Measurements from ENCODE around the gene RALGPS1. TPM values are rescaled to one million over a fixed set of nuclear protein-coding genes. Genes with fewer than 3 reads are reported as not detected.

The RALGPS1 gene
- polyA plus RNA-seq, 1 donor from 2014 or later, result 8.0 TPM

- peaks cover 0 to 3% (median 0%) of the 10 kb centered on the region in 3 donors for H3K4me1 Mint-ChIP-seq
- peaks cover 3% of the 10 kb centered on the region for H3K36me3 Mint-ChIP-seq
- no peaks in the 10 kb centered on the region for H3K27me3 Mint-ChIP-seq
- no peaks in the 10 kb centered on the region for H3K9me3 Mint-ChIP-seq
- no peak overlapping the region for H3K27ac Mint-ChIP-seq
- no peak overlapping the region for H3K4me3 Mint-ChIP-seq
These were observed 12.8 kb downstream of the RALGPS1 start for GRCh38 chr9:126927419-126927818.

GRCh38 chr9:126932871-126933321, 18.3 kb downstream of the RALGPS1 start:
- Mint-ChIP-seq H3K36me3 (peaks cover 1% of the 10 kb centered on the region), H3K27me3 (no peaks in the 10 kb centered on the region), H3K9me3 (no peaks in the 10 kb centered on the region), H3K4me3 (no peak overlapping the region), H3K4me1 (peaks cover 0 to 3% (median 2%) of the 10 kb centered on the region in 3 donors), H3K27ac (no peak overlapping the region)

GRCh38 chr9:126933334-126933980, 18.9 kb downstream of the RALGPS1 start:
- peaks cover 0 to 3% (median 2%) of the 10 kb centered on the region in 3 donors for H3K4me1 Mint-ChIP-seq
- H3K9me3 Mint-ChIP-seq, result no peaks in the 10 kb centered on the region
- no peaks in the 10 kb centered on the region for H3K27me3 Mint-ChIP-seq
- H3K36me3 Mint-ChIP-seq, result peaks cover 1% of the 10 kb centered on the region
- no peak overlapping the region for H3K27ac Mint-ChIP-seq
- H3K4me3 Mint-ChIP-seq, result no peak overlapping the region

- H3K4me3 Mint-ChIP-seq, result no peak overlapping the region
- H3K27ac Mint-ChIP-seq, result no peak overlapping the region
- no peaks in the 10 kb centered on the region for H3K27me3 Mint-ChIP-seq
- H3K4me1 Mint-ChIP-seq, result peaks cover 0 to 2% (median 0%) of the 10 kb centered on the region in 3 donors
- H3K9me3 Mint-ChIP-seq, result no peaks in the 10 kb centered on the region
- peaks cover 1% of the 10 kb centered on the region for H3K36me3 Mint-ChIP-seq
These were observed 19.9 kb downstream of the RALGPS1 start for GRCh38 chr9:126934441-126934840.

- Mint-ChIP-seq H3K27ac (no peak overlapping the region), H3K4me3 (no peak overlapping the region), H3K36me3 (peaks cover 1% of the 10 kb centered on the region), H3K27me3 (no peaks in the 10 kb centered on the region), H3K9me3 (no peaks in the 10 kb centered on the region), H3K4me1 (peaks cover 0 to 5% (median 2%) of the 10 kb centered on the region in 3 donors)
These were observed 21.0 kb downstream of the RALGPS1 start for GRCh38 chr9:126935630-126936029.

- no peak overlapping the region for H3K4me3 Mint-ChIP-seq
- no peak overlapping the region for H3K27ac Mint-ChIP-seq
- H3K36me3 Mint-ChIP-seq, result peaks cover 1% of the 10 kb centered on the region
These were observed 22.9 kb downstream of the RALGPS1 start for GRCh38 chr9:126937444-126937843.

GRCh38 chr9:126938327-126938726, 23.7 kb downstream of the RALGPS1 start:
- peaks cover 0 to 6% (median 4%) of the 10 kb centered on the region in 3 donors for H3K4me1 Mint-ChIP-seq
- H3K36me3 Mint-ChIP-seq, result no peaks in the 10 kb centered on the region
- no peak overlapping the region for H3K27ac Mint-ChIP-seq
- H3K9me3 Mint-ChIP-seq, result no peaks in the 10 kb centered on the region
- H3K27me3 Mint-ChIP-seq, result no peaks in the 10 kb centered on the region
- no peak overlapping the region for H3K4me3 Mint-ChIP-seq

More at GRCh38 chr9:126937444-126937843, 22.9 kb downstream of the RALGPS1 start:
- peaks cover 0 to 6% (median 4%) of the 10 kb centered on the region in 3 donors for H3K4me1 Mint-ChIP-seq
- H3K9me3 Mint-ChIP-seq, result no peaks in the 10 kb centered on the region
- H3K27me3 Mint-ChIP-seq, result no peaks in the 10 kb centered on the region

GRCh38 chr9:126939821-126940221, 25.2 kb downstream of the RALGPS1 start:
- H3K9me3 Mint-ChIP-seq, result no peaks in the 10 kb centered on the region

GRCh38 chr9:126942399-126942798, 27.8 kb downstream of the RALGPS1 start:
- Mint-ChIP-seq H3K27me3 (no peaks in the 10 kb centered on the region), H3K9me3 (no peaks in the 10 kb centered on the region), H3K27ac (no peak overlapping the region), H3K4me3 (no peak overlapping the region), H3K4me1 (peaks cover 4 to 7% (median 5%) of the 10 kb centered on the region in 3 donors), H3K36me3 (no peaks in the 10 kb centered on the region)

More at GRCh38 chr9:126939821-126940221, 25.2 kb downstream of the RALGPS1 start:
- peaks cover 0 to 6% (median 4%) of the 10 kb centered on the region in 3 donors for H3K4me1 Mint-ChIP-seq
- no peak overlapping the region for H3K27ac Mint-ChIP-seq
- no peaks in the 10 kb centered on the region for H3K27me3 Mint-ChIP-seq
- H3K36me3 Mint-ChIP-seq, result no peaks in the 10 kb centered on the region
- H3K4me3 Mint-ChIP-seq, result no peak overlapping the region

- no peaks in the 10 kb centered on the region for H3K9me3 Mint-ChIP-seq
- H3K27ac Mint-ChIP-seq, result no peak overlapping the region
- H3K4me1 Mint-ChIP-seq, result peaks cover under 1 to 5% (median 4%) of the 10 kb centered on the region in 3 donors
These were observed 31.1 kb downstream of the RALGPS1 start for GRCh38 chr9:126945682-126946081.

GRCh38 chr9:126947529-126947928, 32.9 kb downstream of the RALGPS1 start:
- Mint-ChIP-seq H3K9me3 (no peaks in the 10 kb centered on the region), H3K36me3 (no peaks in the 10 kb centered on the region), H3K4me3 (no peak overlapping the region), H3K27me3 (no peaks in the 10 kb centered on the region), H3K27ac (no peak overlapping the region), H3K4me1 (peaks cover 0 to 5% (median 3%) of the 10 kb centered on the region in 3 donors)

More at GRCh38 chr9:126945682-126946081, 31.1 kb downstream of the RALGPS1 start:
- no peaks in the 10 kb centered on the region for H3K36me3 Mint-ChIP-seq
- peak overlapping the region in 1 of 4 donors; percentile 74 for H3K4me3 Mint-ChIP-seq
- no peaks in the 10 kb centered on the region for H3K27me3 Mint-ChIP-seq

- Mint-ChIP-seq H3K27me3 (no peaks in the 10 kb centered on the region), H3K36me3 (peaks cover 1% of the 10 kb centered on the region), H3K4me1 (peaks cover 0 to 3% (median 3%) of the 10 kb centered on the region in 3 donors), H3K27ac (no peak overlapping the region), H3K9me3 (no peaks in the 10 kb centered on the region), H3K4me3 (no peak overlapping the region)
These were observed 37.8 kb downstream of the RALGPS1 start for GRCh38 chr9:126952205-126952977.

GRCh38 chr9:126953041-126953809, 38.6 kb downstream of the RALGPS1 start:
- no peaks in the 10 kb centered on the region for H3K9me3 Mint-ChIP-seq
- no peak overlapping the region for H3K27ac Mint-ChIP-seq
- H3K27me3 Mint-ChIP-seq, result no peaks in the 10 kb centered on the region
- H3K36me3 Mint-ChIP-seq, result peaks cover 1% of the 10 kb centered on the region
- H3K4me1 Mint-ChIP-seq, result peaks cover 0 to 3% (median 3%) of the 10 kb centered on the region in 3 donors
- no peak overlapping the region for H3K4me3 Mint-ChIP-seq

- no peaks in the 10 kb centered on the region for H3K27me3 Mint-ChIP-seq
- H3K36me3 Mint-ChIP-seq, result peaks cover 1% of the 10 kb centered on the region
- H3K27ac Mint-ChIP-seq, result no peak overlapping the region
- no peak overlapping the region for H3K4me3 Mint-ChIP-seq
- no peaks in the 10 kb centered on the region for H3K9me3 Mint-ChIP-seq
- H3K4me1 Mint-ChIP-seq, result peaks cover 0 to 9% (median 5%) of the 10 kb centered on the region in 3 donors
These were observed 41.2 kb downstream of the RALGPS1 start for GRCh38 chr9:126955811-126956210.
